AG04450 (cell line): Measurements from ENCODE around the gene OCIAD1. TPM values are rescaled to one million over a fixed set of nuclear protein-coding genes. Genes with fewer than 3 reads are reported as not detected.
"Not testable (repeated sequence)": the region's sequence is repeated elsewhere in the genome, so short reads cannot be mapped to it uniquely, and the experiment has no call there.

Experiments
- CTCF ChIA-PET: fragments of 300-600, 350-600 bp; formaldehyde crosslinking; extraction: SDS; loops from one replicate; lab custom pipeline; 2022; ENCODE audit warnings: antibody characterized with exemption, inconsistent platforms; lab: Charles Lee
- POLR2A ChIA-PET: fragments of 350-600 bp; formaldehyde crosslinking; extraction: SDS; loops from one replicate; lab custom pipeline; 2021; ENCODE audit warnings: antibody characterized with exemption, inconsistent platforms; lab: Yijun Ruan, JAX
- DNase-seq: peaks from one replicate; pipeline ENCODE4 v3.0.0-alpha.2; 2011; ENCODE audit warnings: low read depth, low spot score
- H3K27ac ChIP-seq: one replicate; pipeline ENCODE4 v1.5.1; 2012; ENCODE audit warnings: low read depth, low read length, control low read depth
- H3K27me3 ChIP-seq: one replicate; pipeline ENCODE4 v1.6.0; 2012; ENCODE audit warnings: low read length; ENCODE audit not compliant: control insufficient read depth, insufficient read depth
- H3K4me3 ChIP-seq: 2 replicates; pipeline ENCODE4 v1.5.1; 2011; ENCODE audit warnings: mild to moderate bottlenecking, low read depth, low read length, control low read depth
- H3K9me3 ChIP-seq: 2 replicates; pipeline ENCODE4 v1.5.1; 2012; ENCODE audit warnings: low read length; ENCODE audit not compliant: control insufficient read depth, insufficient read depth
- CTCF ChIP-seq: IDR thresholded peaks from 2 replicates; pipeline ENCODE4 v1.5.1; 2011; ENCODE audit warnings: low read depth, low read length, control low read depth, inconsistent platforms
- polyA plus RNA-seq: library from polyadenylated mRNA; depleted of rRNA; stranded (reverse); fragments of >200 nt; gene quantifications from 2 replicates; pipeline ENCODE4 v1.2.3, GENCODE V29; 2011

OCIAD1 gene
- polyA plus RNA-seq, 1 experiment, result 176 TPM

- ChIA-PET CTCF (interaction anchor here (0.6 kb wide), 1 partner anchor 58 kb away, joined by 5 read pairs; no protein-coding TSS in a partner anchor), POLR2A (interaction anchor here (0.7 kb wide), 3 partner anchors 252 to 1775 kb away, joined by 4 to 7 read pairs (median 5); no protein-coding TSS in a partner anchor)
- no peaks in the 10 kb centered on the region for H3K9me3 ChIP-seq
- no peak for TF ChIP-seq CTCF
- no peak for DNase-seq
- H3K4me3 ChIP-seq, result no peak overlapping the region
- H3K27ac ChIP-seq, result no peak overlapping the region
- no peaks in the 10 kb centered on the region for H3K27me3 ChIP-seq
Measured at GRCh38 chr4:48836658-48837057, 5.8 kb downstream of the OCIAD1 start.

- no peak overlapping the region for H3K27ac ChIP-seq
- CTCF ChIA-PET, result interaction anchor here (0.6 to 0.9 kb wide), 2 partner anchors 262 to 1173 kb away, joined by 3 to 8 read pairs; no protein-coding TSS in a partner anchor
- no peak for TF ChIP-seq CTCF
- no peaks in the 10 kb centered on the region for H3K27me3 ChIP-seq
- no peak for DNase-seq
- H3K9me3 ChIP-seq, result no peaks in the 10 kb centered on the region
- POLR2A ChIA-PET, result no interaction called here
- H3K4me3 ChIP-seq, result no peak overlapping the region
Measured at GRCh38 chr4:48841045-48841827, 10.3 kb downstream of the OCIAD1 start.

GRCh38 chr4:48844843-48845242 is 14.0 kb downstream of the OCIAD1 start:
- H3K27ac ChIP-seq, result no peak overlapping the region
- no peak for TF ChIP-seq CTCF
- H3K9me3 ChIP-seq, result no peaks in the 10 kb centered on the region
- no peak for DNase-seq
- CTCF ChIA-PET, result no interaction called here
- no peak overlapping the region for H3K4me3 ChIP-seq
- POLR2A ChIA-PET, result no interaction called here
- no peaks in the 10 kb centered on the region for H3K27me3 ChIP-seq

GRCh38 chr4:48848799-48849198 is 17.9 kb downstream of the OCIAD1 start:
- H3K9me3 ChIP-seq, DNase-seq, H3K27me3 ChIP-seq, POLR2A ChIA-PET, H3K27ac ChIP-seq, H3K4me3 ChIP-seq: not testable (repeated sequence)
- CTCF ChIA-PET, result interaction anchor here (1.1 kb wide), 1 partner anchor 270 kb away, joined by 4 read pairs; no protein-coding TSS in a partner anchor

GRCh38 chr4:48851651-48852050 is 20.8 kb downstream of the OCIAD1 start:
- Histone ChIP-seq H3K9me3 (no peaks in the 10 kb centered on the region), H3K27me3 (no peaks in the 10 kb centered on the region), H3K4me3 (no peak overlapping the region), H3K27ac (no peak overlapping the region)
- CTCF ChIA-PET, result no interaction called here
- POLR2A ChIA-PET, result no interaction called here
- DNase-seq, result no peak
- TF ChIP-seq CTCF, result no peak
